ENCODE data around the gene TAX1BP1.

The TAX1BP1 gene

GRCh38 chr7:27774717-27775328 is 34.9 kb downstream of the TAX1BP1 start:
- peak; percentile 7 for DNase-seq (ENCODE audit: low read depth)
- H3K4me3 ChIP-seq (ENCODE audit: low read depth, low read length) = no peak overlapping the region

- DNase-seq (ENCODE audit: low read depth) = no peak
These were observed 35.8 kb downstream of the TAX1BP1 start for GRCh38 chr7:27775782-27776181.

GRCh38 chr7:27777662-27778061 is 37.7 kb downstream of the TAX1BP1 start:
- no peak for DNase-seq (ENCODE audit: low read depth)
- H3K4me3 ChIP-seq (ENCODE audit: low read depth, low read length) = no peak overlapping the region

More at GRCh38 chr7:27775782-27776181, 35.8 kb downstream of the TAX1BP1 start:
- no peak overlapping the region for H3K4me3 ChIP-seq (ENCODE audit: low read depth, low read length)

GRCh38 chr7:27779873-27780272 is 39.9 kb downstream of the TAX1BP1 start:
- H3K4me3 ChIP-seq (ENCODE audit: low read depth, low read length) = no peak overlapping the region
- DNase-seq (ENCODE audit: low read depth) = no peak

- no peak for DNase-seq (ENCODE audit: low read depth)
- H3K4me3 ChIP-seq (ENCODE audit: low read depth, low read length) = no peak overlapping the region
These were observed 41.2 kb downstream of the TAX1BP1 start for GRCh38 chr7:27781188-27781587.

GRCh38 chr7:27782849-27783248 is 42.9 kb downstream of the TAX1BP1 start:
- DNase-seq (ENCODE audit: low read depth) = no peak
- no peak overlapping the region for H3K4me3 ChIP-seq (ENCODE audit: low read depth, low read length)

- no peak overlapping the region for H3K4me3 ChIP-seq (ENCODE audit: low read depth, low read length)
- DNase-seq (ENCODE audit: low read depth) = peak; percentile 17
These were observed 44.6 kb downstream of the TAX1BP1 start for GRCh38 chr7:27784399-27785053.

GRCh38 chr7:27788437-27788836 is 48.5 kb downstream of the TAX1BP1 start:
- H3K4me3 ChIP-seq (ENCODE audit: low read depth, low read length) = no peak overlapping the region
- DNase-seq (ENCODE audit: low read depth) = no peak

GRCh38 chr7:27793780-27794179 is 53.8 kb downstream of the TAX1BP1 start:
- no peak overlapping the region for H3K4me3 ChIP-seq (ENCODE audit: low read depth, low read length)
- DNase-seq (ENCODE audit: low read depth) = no peak

GRCh38 chr7:27795977-27796376 is 56.0 kb downstream of the TAX1BP1 start:
- H3K4me3 ChIP-seq (ENCODE audit: low read depth, low read length) = no peak overlapping the region
- no peak for DNase-seq (ENCODE audit: low read depth)

GRCh38 chr7:27799212-27799611 is 59.2 kb downstream of the TAX1BP1 start:
- DNase-seq (ENCODE audit: low read depth) = no peak
- H3K4me3 ChIP-seq (ENCODE audit: low read depth, low read length) = no peak overlapping the region

- peak; percentile 35 for DNase-seq (ENCODE audit: low read depth)
- no peak overlapping the region for H3K4me3 ChIP-seq (ENCODE audit: low read depth, low read length)
These were observed 63.0 kb downstream of the TAX1BP1 start for GRCh38 chr7:27802999-27803398.

- DNase-seq (ENCODE audit: low read depth) = no peak
- H3K4me3 ChIP-seq (ENCODE audit: low read depth, low read length) = no peak overlapping the region
These were observed 64.2 kb downstream of the TAX1BP1 start for GRCh38 chr7:27804139-27804538.

- DNase-seq (ENCODE audit: low read depth) = peak; percentile 34
- H3K4me3 ChIP-seq (ENCODE audit: low read depth, low read length) = no peak overlapping the region
These were observed 68.7 kb downstream of the TAX1BP1 start for GRCh38 chr7:27808626-27809025.

GRCh38 chr7:27810186-27810585 is 70.2 kb downstream of the TAX1BP1 start:
- no peak overlapping the region for H3K4me3 ChIP-seq (ENCODE audit: low read depth, low read length)
- no peak for DNase-seq (ENCODE audit: low read depth)

- DNase-seq (ENCODE audit: low read depth) = no peak
- no peak overlapping the region for H3K4me3 ChIP-seq (ENCODE audit: low read depth, low read length)
These were observed 72.7 kb downstream of the TAX1BP1 start for GRCh38 chr7:27812706-27813105.

GRCh38 chr7:27822245-27822644 is 82.3 kb downstream of the TAX1BP1 start:
- no peak for DNase-seq (ENCODE audit: low read depth)
- no peak overlapping the region for H3K4me3 ChIP-seq (ENCODE audit: low read depth, low read length)

- H3K4me3 ChIP-seq (ENCODE audit: low read depth, low read length) = no peak overlapping the region
- no peak for DNase-seq (ENCODE audit: low read depth)
These were observed 85.9 kb downstream of the TAX1BP1 start for GRCh38 chr7:27825891-27826290.

- no peak overlapping the region for H3K4me3 ChIP-seq (ENCODE audit: low read depth, low read length)
- no peak for DNase-seq (ENCODE audit: low read depth)
These were observed 86.4 kb downstream of the TAX1BP1 start for GRCh38 chr7:27826357-27826756.

- no peak for DNase-seq (ENCODE audit: low read depth)
- H3K4me3 ChIP-seq (ENCODE audit: low read depth, low read length) = no peak overlapping the region
These were observed 94.4 kb downstream of the TAX1BP1 start for GRCh38 chr7:27834179-27834921.

GRCh38 chr7:27835376-27835775 is 95.4 kb downstream of the TAX1BP1 start:
- no peak for DNase-seq (ENCODE audit: low read depth)
- no peak overlapping the region for H3K4me3 ChIP-seq (ENCODE audit: low read depth, low read length)

Measured in skeletal muscle cell (primary cell).